ENCODE data around the gene WNK1.
"Not testable (repeated sequence)": the region's sequence is repeated elsewhere in the genome, so short reads cannot be mapped to it uniquely, and the experiment has no call there.

The WNK1 gene

DNA sequence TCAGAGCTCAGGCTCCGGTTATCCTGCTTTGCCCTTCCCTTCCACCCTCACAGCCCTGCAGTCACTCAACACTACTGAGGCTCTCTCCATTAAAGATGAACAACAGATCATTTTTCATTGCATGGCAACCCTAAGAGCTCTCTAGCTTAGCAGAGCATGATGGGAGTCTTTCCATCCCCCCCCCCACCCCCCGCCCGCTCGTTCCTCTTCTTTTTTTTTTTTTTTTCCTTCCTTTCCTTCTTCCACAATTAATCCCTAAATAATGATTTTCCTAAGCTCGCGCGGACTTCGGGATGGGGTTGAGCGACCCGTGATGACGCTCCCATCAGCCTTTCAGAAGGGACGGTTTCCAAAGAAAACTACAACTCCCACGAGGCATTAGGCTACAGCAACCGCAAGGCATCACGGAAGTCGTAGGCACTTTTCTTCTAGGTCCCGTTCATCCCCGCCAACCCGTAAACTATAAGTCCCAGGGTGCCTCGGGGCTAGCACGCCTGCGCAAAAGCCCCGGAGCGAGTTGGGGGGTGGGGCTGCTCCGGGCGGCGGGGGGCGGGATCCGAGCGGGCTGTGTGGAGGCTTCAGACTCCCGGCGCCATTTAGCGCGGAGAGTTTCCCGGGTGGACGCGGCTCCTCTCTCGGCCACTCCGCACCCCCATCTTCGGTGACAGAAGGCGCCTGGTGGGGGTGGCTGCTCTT, at the start of gene WNK1:
WNK1 (plus strand) TSS at position 581 of the 696 bp plus-strand sequence. CDS start 987 bp downstream, outside the sequence.
- peak within 1 kb of the TSS; percentile 93 to 94 for H3K4me3 ChIP-seq (ENCODE audit: low read depth in 1 of 2, low read length in 2 of 2)
- H3K9me3 ChIP-seq (ENCODE audit: low read length), result no peaks in the 10 kb centered on the region
- peak within 1 kb of the TSS; percentile 100 for H3K27ac ChIP-seq (ENCODE audit: low read depth, low read length)
- peaks cover 34% of the 10 kb centered on the region for H3K4me1 ChIP-seq (ENCODE audit: insufficient read depth, low read length)
- no peaks in the 10 kb centered on the region for H3K27me3 ChIP-seq (ENCODE audit: control insufficient read depth in 1 of 2, insufficient read depth in 2 of 2, low read length in 2 of 2)
- peak within 1 kb of the TSS; percentile 76 for H3K9ac ChIP-seq (ENCODE audit: low read length)
- H3K36me3 ChIP-seq (ENCODE audit: insufficient read depth, low read length), result no peaks in the 10 kb centered on the region

DNA sequence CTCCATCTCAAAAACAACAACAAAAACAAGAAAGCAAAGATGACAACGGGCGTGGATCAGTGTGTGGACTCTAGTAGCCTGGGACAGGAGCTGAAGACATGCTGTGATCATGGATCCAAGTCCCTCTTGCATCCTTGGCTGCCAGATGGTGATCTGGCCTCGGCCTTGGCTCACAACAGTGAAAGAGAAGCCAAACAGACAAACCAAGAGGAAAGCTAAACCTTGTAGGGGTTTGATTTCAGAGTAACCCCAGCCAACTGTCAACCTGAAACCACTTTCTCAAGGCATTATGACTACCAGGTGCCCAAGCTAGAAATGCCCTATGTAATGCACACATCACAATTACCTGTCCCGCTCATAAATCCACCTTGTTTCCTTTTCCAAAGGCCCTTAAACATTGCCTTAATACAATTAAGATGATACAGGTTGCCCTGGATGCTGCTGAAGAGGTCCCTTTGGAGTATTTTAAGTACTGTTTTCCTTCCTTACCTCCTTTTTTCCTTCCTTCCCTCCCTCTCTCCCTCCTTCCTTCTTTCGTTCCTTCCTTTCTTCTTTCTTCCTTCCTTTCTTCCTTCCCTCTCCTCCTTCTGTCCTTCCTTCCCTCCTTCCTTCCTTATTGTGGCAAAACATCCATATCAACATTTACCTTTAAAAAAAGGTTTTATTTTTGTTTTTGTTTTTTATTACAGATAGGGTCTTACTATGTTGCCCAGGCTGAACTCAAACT, 47.7 kb upstream of the WNK1 start:
- H3K9ac ChIP-seq (ENCODE audit: low read length), result no peak overlapping the region

DNA sequence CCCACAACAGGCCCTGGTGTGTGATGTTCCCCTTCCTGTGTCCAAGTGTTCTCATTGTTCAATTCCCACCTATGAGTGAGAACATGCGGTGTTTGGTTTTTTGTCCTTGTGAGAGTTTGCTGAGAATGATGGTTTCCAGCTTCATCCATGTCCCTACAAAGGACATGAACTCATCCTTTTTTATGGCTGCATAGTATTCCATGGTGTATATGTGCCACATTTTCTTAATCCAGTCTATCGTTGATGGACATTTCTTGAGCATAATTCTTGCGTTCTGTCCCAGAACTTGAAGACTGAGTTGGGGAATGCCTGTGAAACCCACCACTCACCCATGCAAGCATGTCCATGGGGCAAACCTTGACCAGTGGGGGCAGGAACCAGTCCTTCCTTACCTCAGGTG, 44.3 kb upstream of the WNK1 start:
- H3K27me3 ChIP-seq (ENCODE audit: control insufficient read depth in 1 of 2, insufficient read depth in 2 of 2, low read length in 2 of 2); H3K4me1 ChIP-seq (ENCODE audit: insufficient read depth, low read length); H3K9me3 ChIP-seq (ENCODE audit: low read length); H3K36me3 ChIP-seq (ENCODE audit: insufficient read depth, low read length); H3K27ac ChIP-seq (ENCODE audit: low read depth, low read length); H3K9ac ChIP-seq (ENCODE audit: low read length); H3K4me3 ChIP-seq (ENCODE audit: low read depth in 1 of 2, low read length in 2 of 2): not testable (repeated sequence)

More for the DNA sequence above, 47.7 kb upstream of the WNK1 start:
- H3K9me3 ChIP-seq (ENCODE audit: low read length), result no peaks in the 10 kb centered on the region
- no peak overlapping the region for H3K4me3 ChIP-seq (ENCODE audit: low read depth in 1 of 2, low read length in 2 of 2)
- no peaks in the 10 kb centered on the region for H3K27me3 ChIP-seq (ENCODE audit: control insufficient read depth in 1 of 2, insufficient read depth in 2 of 2, low read length in 2 of 2)
- no peaks in the 10 kb centered on the region for H3K4me1 ChIP-seq (ENCODE audit: insufficient read depth, low read length)
- H3K36me3 ChIP-seq (ENCODE audit: insufficient read depth, low read length), result no peaks in the 10 kb centered on the region
- H3K27ac ChIP-seq (ENCODE audit: low read depth, low read length), result no peak overlapping the region

DNA sequence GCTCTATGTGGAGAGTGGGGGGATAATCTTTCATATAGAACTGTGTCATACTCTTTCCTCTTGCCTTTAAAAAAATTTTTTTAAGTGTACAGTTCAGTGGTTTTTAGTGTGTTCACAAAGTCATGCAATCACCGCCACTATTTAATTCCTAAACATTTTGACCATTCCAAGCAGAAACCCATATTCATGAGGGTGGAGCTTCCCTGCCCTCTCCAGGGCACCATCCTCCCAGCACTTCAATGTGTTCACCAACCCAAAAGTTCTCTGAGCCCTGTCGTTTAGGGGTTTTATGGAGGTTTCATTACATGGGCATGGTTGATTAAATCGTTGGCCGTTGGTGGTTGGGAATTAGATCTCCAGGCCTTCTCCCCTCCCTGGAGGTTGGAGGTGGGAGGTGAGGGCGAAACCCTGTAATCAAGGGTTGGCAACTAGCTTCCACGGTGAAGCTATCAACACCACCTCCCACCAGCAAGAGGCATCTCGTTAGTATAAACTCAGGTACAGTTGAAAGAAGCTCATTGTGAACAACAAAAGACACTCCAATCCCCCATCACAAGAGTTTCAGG, 42.8 kb upstream of the WNK1 start:
- Histone ChIP-seq H3K27ac (ENCODE audit: low read depth, low read length) (no peak overlapping the region), H3K9me3 (ENCODE audit: low read length) (no peaks in the 10 kb centered on the region), H3K36me3 (ENCODE audit: insufficient read depth, low read length) (no peaks in the 10 kb centered on the region), H3K27me3 (ENCODE audit: control insufficient read depth in 1 of 2, insufficient read depth in 2 of 2, low read length in 2 of 2) (no peaks in the 10 kb centered on the region), H3K4me1 (ENCODE audit: insufficient read depth, low read length) (no peaks in the 10 kb centered on the region), H3K4me3 (ENCODE audit: low read depth in 1 of 2, low read length in 2 of 2) (no peak overlapping the region), H3K9ac (ENCODE audit: low read length) (no peak overlapping the region)

DNA sequence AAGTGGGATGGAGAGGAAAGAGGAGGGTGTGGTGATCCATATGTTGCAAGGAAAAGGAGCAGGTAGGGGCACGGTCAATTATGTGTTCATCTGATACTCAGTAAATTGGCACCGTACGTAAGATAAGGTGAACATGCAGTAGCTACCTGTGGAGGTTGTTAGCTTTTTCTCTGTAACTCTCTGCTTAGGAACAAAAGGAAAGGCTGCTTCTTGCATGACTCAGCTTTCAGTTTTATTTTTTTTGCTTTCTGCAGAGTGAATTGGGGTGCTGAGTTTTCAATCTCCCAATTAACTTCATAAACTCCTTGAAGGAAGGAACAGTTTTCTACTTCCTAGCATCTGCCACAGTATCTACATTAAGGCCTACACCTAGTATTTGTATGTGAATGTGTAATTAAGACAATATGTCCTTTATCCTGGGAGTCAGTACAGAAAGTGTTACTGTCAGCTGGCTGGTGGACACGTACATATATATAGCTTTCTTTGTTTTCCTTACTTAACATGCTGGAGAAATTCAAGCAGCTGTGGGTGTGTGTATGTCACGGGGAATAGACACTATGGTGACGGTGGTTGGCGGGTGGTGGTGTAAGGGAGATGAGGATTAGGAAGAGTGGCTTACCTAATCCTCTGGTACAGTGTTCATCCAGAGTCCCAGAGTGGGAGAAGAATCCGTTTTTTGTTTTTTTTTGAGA, 40.1 kb upstream of the WNK1 start:
- H3K9me3 ChIP-seq (ENCODE audit: low read length), result no peaks in the 10 kb centered on the region
- H3K4me3 ChIP-seq (ENCODE audit: low read depth in 1 of 2, low read length in 2 of 2), result no peak overlapping the region
- no peak overlapping the region for H3K27ac ChIP-seq (ENCODE audit: low read depth, low read length)
- H3K27me3 ChIP-seq (ENCODE audit: control insufficient read depth in 1 of 2, insufficient read depth in 2 of 2, low read length in 2 of 2), result no peaks in the 10 kb centered on the region
- no peaks in the 10 kb centered on the region for H3K36me3 ChIP-seq (ENCODE audit: insufficient read depth, low read length)
- H3K9ac ChIP-seq (ENCODE audit: low read length), result no peak overlapping the region
- H3K4me1 ChIP-seq (ENCODE audit: insufficient read depth, low read length), result no peaks in the 10 kb centered on the region

DNA sequence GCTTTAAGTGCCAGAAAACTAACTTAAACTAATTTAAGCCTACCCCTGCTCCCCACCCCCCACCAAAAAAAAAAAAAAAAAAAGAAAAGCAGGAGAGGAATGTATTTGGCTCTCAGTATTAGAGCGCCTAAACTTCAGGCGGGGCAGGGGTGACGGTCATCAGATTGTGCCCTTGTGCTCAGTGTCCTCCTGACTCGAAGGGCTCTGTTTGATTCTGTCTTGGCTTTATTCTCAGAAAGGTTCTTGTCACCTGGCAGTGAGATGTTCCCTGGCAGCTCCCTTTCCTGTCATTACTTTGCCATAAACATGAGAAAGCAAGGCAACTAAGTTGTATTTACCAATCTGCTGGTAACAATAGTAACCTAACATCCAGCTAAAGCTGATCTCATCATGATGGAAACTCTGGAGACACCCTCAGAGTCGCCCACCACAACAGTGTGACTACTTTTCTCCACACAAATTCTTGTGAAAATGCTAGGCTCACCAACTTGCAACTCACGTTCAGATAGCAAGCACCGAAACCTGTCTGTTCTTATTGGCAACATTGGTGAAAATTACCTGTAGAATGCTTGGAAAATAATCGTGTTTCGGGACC, 39.0 kb upstream of the WNK1 start:
- Histone ChIP-seq H3K27me3 (ENCODE audit: control insufficient read depth in 1 of 2, insufficient read depth in 2 of 2, low read length in 2 of 2) (no peaks in the 10 kb centered on the region), H3K27ac (ENCODE audit: low read depth, low read length) (no peak overlapping the region), H3K4me3 (ENCODE audit: low read depth in 1 of 2, low read length in 2 of 2) (no peak overlapping the region), H3K36me3 (ENCODE audit: insufficient read depth, low read length) (no peaks in the 10 kb centered on the region), H3K9ac (ENCODE audit: low read length) (no peak overlapping the region), H3K9me3 (ENCODE audit: low read length) (no peaks in the 10 kb centered on the region), H3K4me1 (ENCODE audit: insufficient read depth, low read length) (no peaks in the 10 kb centered on the region)

DNA sequence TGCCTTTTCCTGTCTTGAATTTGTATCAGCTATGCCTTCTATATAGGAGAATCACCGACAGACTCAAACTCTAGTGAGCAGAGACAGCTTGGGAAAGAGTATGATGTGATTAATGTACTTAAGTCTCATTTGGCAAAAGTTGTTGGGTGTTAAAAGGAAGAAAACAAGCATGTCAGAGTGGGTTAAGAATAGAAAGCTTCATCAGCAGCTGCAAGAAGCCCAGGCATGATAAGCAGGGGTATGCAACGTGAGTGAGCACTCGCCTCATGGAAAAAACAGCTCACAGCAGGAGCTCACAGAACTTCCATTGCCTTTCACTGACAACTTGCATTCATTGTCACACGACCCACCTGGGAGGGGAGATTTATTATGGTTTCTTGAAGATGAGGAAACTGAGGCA, 35.9 kb upstream of the WNK1 start:
- Histone ChIP-seq H3K9me3 (ENCODE audit: low read length) (no peaks in the 10 kb centered on the region), H3K27ac (ENCODE audit: low read depth, low read length) (no peak overlapping the region), H3K36me3 (ENCODE audit: insufficient read depth, low read length) (no peaks in the 10 kb centered on the region), H3K4me1 (ENCODE audit: insufficient read depth, low read length) (no peaks in the 10 kb centered on the region), H3K4me3 (ENCODE audit: low read depth in 1 of 2, low read length in 2 of 2) (no peak overlapping the region), H3K27me3 (ENCODE audit: control insufficient read depth in 1 of 2, insufficient read depth in 2 of 2, low read length in 2 of 2) (no peaks in the 10 kb centered on the region), H3K9ac (ENCODE audit: low read length) (no peak overlapping the region)

DNA sequence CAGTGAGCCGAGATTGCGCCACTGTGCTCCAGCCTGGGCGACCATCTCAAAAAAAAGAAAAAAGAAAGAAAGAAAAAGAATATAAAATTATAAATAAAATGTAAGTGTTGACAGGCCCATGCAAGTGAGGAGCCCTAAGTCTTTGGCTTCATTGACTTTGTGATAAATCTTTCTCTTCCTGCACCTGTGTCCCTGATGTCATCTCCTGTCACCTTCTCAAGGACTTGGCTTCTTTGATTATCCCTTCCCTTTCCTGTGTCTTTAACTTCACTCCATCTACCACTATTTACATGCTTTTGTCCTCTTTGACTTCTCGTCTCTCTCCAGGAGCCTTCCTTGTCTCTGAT, 33.6 kb upstream of the WNK1 start:
- Histone ChIP-seq H3K9ac (ENCODE audit: low read length) (no peak overlapping the region), H3K27ac (ENCODE audit: low read depth, low read length) (no peak overlapping the region), H3K27me3 (ENCODE audit: control insufficient read depth in 1 of 2, insufficient read depth in 2 of 2, low read length in 2 of 2) (no peaks in the 10 kb centered on the region), H3K9me3 (ENCODE audit: low read length) (no peaks in the 10 kb centered on the region), H3K4me3 (ENCODE audit: low read depth in 1 of 2, low read length in 2 of 2) (no peak overlapping the region), H3K4me1 (ENCODE audit: insufficient read depth, low read length) (no peaks in the 10 kb centered on the region), H3K36me3 (ENCODE audit: insufficient read depth, low read length) (no peaks in the 10 kb centered on the region)

DNA sequence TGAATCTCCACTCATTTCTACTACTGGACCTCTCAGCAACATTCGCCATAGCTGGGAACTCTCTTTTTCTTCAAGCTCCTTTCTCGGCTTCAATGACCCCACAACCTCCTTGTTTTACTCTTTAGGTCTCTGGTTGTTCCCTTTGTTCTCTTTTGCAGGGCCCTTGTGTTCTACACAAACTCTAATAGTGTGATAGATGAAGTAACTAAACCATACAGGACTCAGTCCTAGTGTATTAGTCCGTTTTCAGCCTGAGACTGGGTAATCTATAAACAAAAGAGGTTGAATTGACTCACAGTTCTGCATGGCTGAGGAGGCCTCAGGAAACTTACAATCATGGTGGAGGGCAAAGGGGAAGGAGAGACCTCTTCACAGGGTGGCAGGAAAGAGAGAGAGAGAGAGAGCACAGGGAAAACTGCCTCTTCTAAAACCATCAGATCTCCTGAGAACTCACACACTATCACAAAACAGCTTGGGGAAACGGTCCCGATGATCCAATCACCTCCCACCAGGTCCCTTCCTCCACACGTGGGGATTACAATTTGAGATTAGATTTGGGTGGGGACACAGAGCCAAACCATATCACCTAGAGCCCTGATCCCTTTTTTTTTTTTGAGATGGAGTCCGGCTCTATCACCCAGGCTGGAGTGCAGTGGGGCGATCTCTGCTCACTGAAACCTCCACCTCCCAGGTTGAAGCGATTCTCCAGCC, 32.0 kb upstream of the WNK1 start:
- no peaks in the 10 kb centered on the region for H3K36me3 ChIP-seq (ENCODE audit: insufficient read depth, low read length)
- no peak overlapping the region for H3K4me3 ChIP-seq (ENCODE audit: low read depth in 1 of 2, low read length in 2 of 2)
- no peak overlapping the region for H3K9ac ChIP-seq (ENCODE audit: low read length)
- H3K27ac ChIP-seq (ENCODE audit: low read depth, low read length), result no peak overlapping the region
- no peaks in the 10 kb centered on the region for H3K4me1 ChIP-seq (ENCODE audit: insufficient read depth, low read length)
- H3K27me3 ChIP-seq (ENCODE audit: control insufficient read depth in 1 of 2, insufficient read depth in 2 of 2, low read length in 2 of 2), result no peaks in the 10 kb centered on the region
- H3K9me3 ChIP-seq (ENCODE audit: low read length), result no peaks in the 10 kb centered on the region

DNA sequence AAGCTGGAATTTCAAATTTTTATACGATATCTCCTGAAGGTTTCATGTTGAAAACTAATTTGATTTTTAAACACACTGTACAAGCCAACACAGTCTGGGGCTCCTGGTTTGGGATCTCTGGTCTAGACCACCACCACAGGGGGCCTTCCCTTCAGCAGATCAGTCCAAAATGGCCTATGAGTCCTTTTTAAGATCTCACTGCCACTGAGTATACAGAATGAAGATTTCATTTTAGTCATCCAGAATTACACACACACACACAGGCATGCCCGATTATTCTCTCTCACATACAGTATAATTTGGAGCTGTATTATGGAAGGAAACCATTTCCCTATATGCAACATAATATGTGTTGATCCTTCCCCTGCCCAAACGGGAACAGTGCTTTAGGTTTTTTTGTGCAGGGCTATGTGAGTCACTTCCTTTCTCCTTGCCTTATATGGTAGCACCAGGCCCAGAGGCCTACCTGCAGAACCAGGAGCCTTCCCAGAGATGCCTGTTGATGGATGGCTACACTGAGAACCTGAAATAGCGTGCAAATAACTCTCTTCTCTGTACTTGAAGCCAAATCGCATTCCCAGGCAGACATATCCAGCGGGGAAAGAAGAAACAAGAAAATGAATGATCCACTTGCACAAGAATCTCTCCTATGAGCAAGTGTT, 28.1 kb upstream of the WNK1 start:
- Histone ChIP-seq H3K9ac (ENCODE audit: low read length) (no peak overlapping the region), H3K4me3 (ENCODE audit: low read depth in 1 of 2, low read length in 2 of 2) (no peak overlapping the region), H3K36me3 (ENCODE audit: insufficient read depth, low read length) (no peaks in the 10 kb centered on the region), H3K9me3 (ENCODE audit: low read length) (no peaks in the 10 kb centered on the region), H3K4me1 (ENCODE audit: insufficient read depth, low read length) (no peaks in the 10 kb centered on the region), H3K27me3 (ENCODE audit: control insufficient read depth in 1 of 2, insufficient read depth in 2 of 2, low read length in 2 of 2) (no peaks in the 10 kb centered on the region), H3K27ac (ENCODE audit: low read depth, low read length) (no peak overlapping the region)
